Activated CD4-positive, alpha-beta memory T cell treated with anti-CD3 and anti-CD28 coated beads for 36 hours (primary cell): ENCODE results near the gene SLC7A5. TPM values are rescaled to one million over a fixed set of nuclear protein-coding genes. Genes with fewer than 3 reads are reported as not detected.

Experiments used
- CTCF ChIA-PET: fragments of 350-600 bp; sonication (Branson Sonifier 250); formaldehyde crosslinking; loops from one replicate; lab custom pipeline; 2021; ENCODE audit warnings: antibody characterized with exemption, inconsistent platforms; lab: Charles Lee
- POLR2A ChIA-PET: fragments of 350-600 bp; sonication (Branson Sonifier 250); formaldehyde crosslinking; loops from one replicate; lab custom pipeline; 2021; ENCODE audit warnings: antibody characterized with exemption; lab: Charles Lee
- DNase-seq: peaks from one replicate; pipeline ENCODE4 v3.0.0-alpha.2; 2020
- H3K27ac Mint-ChIP-seq: one replicate; pipeline ENCODE4 v1.8.0; 2021; ENCODE audit warnings: mixed read lengths
- H3K27me3 Mint-ChIP-seq: one replicate; pipeline ENCODE4 v1.8.0; 2021; ENCODE audit warnings: mixed read lengths
- H3K36me3 Mint-ChIP-seq: one replicate; pipeline ENCODE4 v1.8.0; 2021; ENCODE audit warnings: mixed read lengths
- H3K4me1 Mint-ChIP-seq: one replicate; pipeline ENCODE4 v1.8.0; 2021; ENCODE audit warnings: low read depth, mixed read lengths
- H3K4me3 Mint-ChIP-seq: one replicate; pipeline ENCODE4 v1.8.0; 2021; ENCODE audit warnings: mild to moderate bottlenecking, mixed read lengths
- H3K9me3 Mint-ChIP-seq: one replicate; pipeline ENCODE4 v1.8.0; 2021; ENCODE audit warnings: mixed read lengths
- intact Hi-C: fragments of 100-400 bp; cut with micrococcal nuclease; formaldehyde crosslinking; loops from one replicate; pipeline ENCODE4 v1.15.1; 2023
- total RNA-seq, 2 experiments: library from RNA; stranded (reverse); gene quantifications; one replicate each; pipeline ENCODE4 v1.2.3, GENCODE V29; 2021

SLC7A5 gene
- total RNA-seq, 2 experiments from 2014 or later, result 262 TPM

- no peak overlapping the region for H3K27ac Mint-ChIP-seq
These were observed 33.4 kb downstream of the SLC7A5 start for GRCh38 chr16:87835882-87836331.

GRCh38 chr16:87834668-87835473 lies 34.4 kb downstream of the SLC7A5 start:
- Mint-ChIP-seq H3K9me3 (no peaks in the 10 kb centered on the region), H3K4me3 (no peak overlapping the region), H3K27ac (no peak overlapping the region), H3K27me3 (no peaks in the 10 kb centered on the region), H3K36me3 (peaks cover 69% of the 10 kb centered on the region), H3K4me1 (no peaks in the 10 kb centered on the region)
- no peak for DNase-seq
- intact Hi-C loops, result no loop called here
- ChIA-PET CTCF (interaction anchor here (1.6 to 3.8 kb wide), 4 partner anchors 11 to 56 kb away, joined by 7 to 22 read pairs (median 16); no protein-coding TSS in a partner anchor), POLR2A (interaction anchor here (1.4 to 1.7 kb wide), 2 partner anchors 10 to 11 kb away, joined by 3 to 4 read pairs; no protein-coding TSS in a partner anchor)

More at GRCh38 chr16:87835882-87836331, 33.4 kb downstream of the SLC7A5 start:
- Mint-ChIP-seq H3K36me3 (peaks cover 59% of the 10 kb centered on the region), H3K4me3 (no peak overlapping the region), H3K9me3 (no peaks in the 10 kb centered on the region), H3K4me1 (no peaks in the 10 kb centered on the region), H3K27me3 (no peaks in the 10 kb centered on the region)
- ChIA-PET CTCF (interaction anchor here (1.6 to 3.7 kb wide), 3 partner anchors 10 to 57 kb away, joined by 7 to 22 read pairs (median 11); no protein-coding TSS in a partner anchor), POLR2A (interaction anchor here (0.7 to 1.4 kb wide), 4 partner anchors 9 to 57 kb away, joined by 3 read pairs; no protein-coding TSS in a partner anchor)
- DNase-seq, result no peak
- intact Hi-C loops, result no loop called here

GRCh38 chr16:87834005-87834667 lies 35.2 kb downstream of the SLC7A5 start:
- DNase-seq, result no peak
- Mint-ChIP-seq H3K27ac (no peak overlapping the region), H3K4me1 (no peaks in the 10 kb centered on the region), H3K36me3 (peaks cover 68% of the 10 kb centered on the region), H3K9me3 (no peaks in the 10 kb centered on the region), H3K4me3 (no peak overlapping the region), H3K27me3 (no peaks in the 10 kb centered on the region)
- ChIA-PET CTCF (interaction anchor here (3.8 kb wide), 1 partner anchor 16 kb away, joined by 20 read pairs; no protein-coding TSS in a partner anchor), POLR2A (interaction anchor here (1.7 kb wide), 1 partner anchor 12 kb away, joined by 4 read pairs; no protein-coding TSS in a partner anchor)
- intact Hi-C loops, result no loop called here

- H3K27ac Mint-ChIP-seq, result no peak overlapping the region
- no peak overlapping the region for H3K4me3 Mint-ChIP-seq
- H3K36me3 Mint-ChIP-seq, result peaks cover 67% of the 10 kb centered on the region
- no peaks in the 10 kb centered on the region for H3K4me1 Mint-ChIP-seq
- DNase-seq, result peak; percentile 10
- POLR2A ChIA-PET, result interaction anchor here (1.7 kb wide), 1 partner anchor 13 kb away, joined by 4 read pairs; no protein-coding TSS in a partner anchor
- no peaks in the 10 kb centered on the region for H3K9me3 Mint-ChIP-seq
- intact Hi-C loops, result no loop called here
- H3K27me3 Mint-ChIP-seq, result no peaks in the 10 kb centered on the region
- CTCF ChIA-PET, result interaction anchor here (0.8 to 3.8 kb wide), 2 partner anchors 16 to 55 kb away, joined by 4 to 20 read pairs; no protein-coding TSS in a partner anchor
These were observed 35.8 kb downstream of the SLC7A5 start for GRCh38 chr16:87833548-87833947.

GRCh38 chr16:87832741-87833502 lies 36.4 kb downstream of the SLC7A5 start:
- CTCF ChIA-PET, result interaction anchor here (0.8 to 3.8 kb wide), 3 partner anchors 17 to 54 kb away, joined by 4 to 20 read pairs (median 4); no protein-coding TSS in a partner anchor
- Mint-ChIP-seq H3K27me3 (no peaks in the 10 kb centered on the region), H3K36me3 (peaks cover 63% of the 10 kb centered on the region), H3K4me1 (no peaks in the 10 kb centered on the region), H3K4me3 (no peak overlapping the region), H3K27ac (no peak overlapping the region), H3K9me3 (no peaks in the 10 kb centered on the region)
- peak; percentile 10 for DNase-seq
- POLR2A ChIA-PET, result interaction anchor here (1.7 kb wide), 1 partner anchor 13 kb away, joined by 4 read pairs; no protein-coding TSS in a partner anchor
- intact Hi-C loops, result no loop called here

- Mint-ChIP-seq H3K9me3 (no peaks in the 10 kb centered on the region), H3K27me3 (no peaks in the 10 kb centered on the region), H3K4me3 (no peak overlapping the region), H3K27ac (no peak overlapping the region), H3K4me1 (no peaks in the 10 kb centered on the region), H3K36me3 (peaks cover 57% of the 10 kb centered on the region)
- no peak for DNase-seq
- intact Hi-C loops, result no loop called here
- ChIA-PET CTCF (interaction anchor here (0.5 to 3.8 kb wide), 3 partner anchors 18 to 475 kb away, joined by 4 to 20 read pairs (median 5); no protein-coding TSS in a partner anchor), POLR2A (interaction anchor here (0.9 kb wide), 1 partner anchor 46 kb away, joined by 4 read pairs; no protein-coding TSS in a partner anchor)
These were observed 37.2 kb downstream of the SLC7A5 start for GRCh38 chr16:87832137-87832527.

GRCh38 chr16:87831421-87832136 lies 37.7 kb downstream of the SLC7A5 start:
- H3K27ac Mint-ChIP-seq, result no peak overlapping the region
- DNase-seq, result peak; percentile 12
- no peaks in the 10 kb centered on the region for H3K4me1 Mint-ChIP-seq
- intact Hi-C loops, result no loop called here
- no peaks in the 10 kb centered on the region for H3K27me3 Mint-ChIP-seq
- ChIA-PET POLR2A (interaction anchor here (0.9 to 1.5 kb wide), 2 partner anchors 45 to 51 kb away, joined by 4 read pairs; no protein-coding TSS in a partner anchor), CTCF (interaction anchor here (0.5 to 3.8 kb wide), 4 partner anchors 18 to 475 kb away, joined by 3 to 20 read pairs (median 4); no protein-coding TSS in a partner anchor)
- H3K4me3 Mint-ChIP-seq, result no peak overlapping the region
- peaks cover 53% of the 10 kb centered on the region for H3K36me3 Mint-ChIP-seq
- H3K9me3 Mint-ChIP-seq, result no peaks in the 10 kb centered on the region

- Mint-ChIP-seq H3K4me1 (no peaks in the 10 kb centered on the region), H3K4me3 (no peak overlapping the region), H3K27me3 (no peaks in the 10 kb centered on the region), H3K27ac (no peak overlapping the region), H3K36me3 (peaks cover 47% of the 10 kb centered on the region), H3K9me3 (no peaks in the 10 kb centered on the region)
- CTCF ChIA-PET, result interaction anchor here (0.5 to 3.8 kb wide), 2 partner anchors 19 to 177 kb away, joined by 3 to 20 read pairs; no protein-coding TSS in a partner anchor
- DNase-seq, result peak; percentile 9
- POLR2A ChIA-PET, result interaction anchor here (1.5 kb wide), 1 partner anchor 50 kb away, joined by 4 read pairs; no protein-coding TSS in a partner anchor
- intact Hi-C loops, result no loop called here
These were observed 38.5 kb downstream of the SLC7A5 start for GRCh38 chr16:87830673-87831420.

- Mint-ChIP-seq H3K27me3 (no peaks in the 10 kb centered on the region), H3K4me3 (no peak overlapping the region), H3K9me3 (no peaks in the 10 kb centered on the region), H3K27ac (peak overlapping the region; percentile 16), H3K36me3 (peaks cover 43% of the 10 kb centered on the region), H3K4me1 (no peaks in the 10 kb centered on the region)
- intact Hi-C loops, result no loop called here
- ChIA-PET CTCF (no interaction called here), POLR2A (interaction anchor here (1.5 kb wide), 1 partner anchor 49 kb away, joined by 4 read pairs; no protein-coding TSS in a partner anchor)
- DNase-seq, result peak; percentile 9
These were observed 39.2 kb downstream of the SLC7A5 start for GRCh38 chr16:87829988-87830672.
